ENCODE results near the gene PECR. TPM values are rescaled to one million over a fixed set of nuclear protein-coding genes. Genes with fewer than 3 reads are reported as not detected.

Gene PECR
- total RNA-seq, 4 donors from 2014 or later, result 4.9 to 15.3 (median 7.7) TPM

- ATAC-seq, result no peak
- Histone ChIP-seq H3K4me1 (no peaks in the 10 kb centered on the region), H3K9me3 (no peaks in the 10 kb centered on the region), H3K4me3 (no peak overlapping the region), H3K27ac (no peak overlapping the region), H3K27me3 (no peaks in the 10 kb centered on the region), H3K36me3 (peaks cover 0 to 18% of the 10 kb centered on the region in 2 donors)
- TF ChIP-seq CTCF (IDR thresholded peaks at IDR 0.05) (no peak), POLR2AphosphoS5 (IDR thresholded peaks at IDR 0.05) (no peak), EP300 (IDR thresholded peaks at IDR 0.05) (no peak)
- WGBS, 2 donors (ENCODE audit: low coverage in 1 of 2), result 82 to 94% methylated on average over 3 to 6 of the region's 7 CpGs
These were observed 52.0 kb downstream of the PECR start for GRCh38 chr2:216029416-216030129.

DNA sequence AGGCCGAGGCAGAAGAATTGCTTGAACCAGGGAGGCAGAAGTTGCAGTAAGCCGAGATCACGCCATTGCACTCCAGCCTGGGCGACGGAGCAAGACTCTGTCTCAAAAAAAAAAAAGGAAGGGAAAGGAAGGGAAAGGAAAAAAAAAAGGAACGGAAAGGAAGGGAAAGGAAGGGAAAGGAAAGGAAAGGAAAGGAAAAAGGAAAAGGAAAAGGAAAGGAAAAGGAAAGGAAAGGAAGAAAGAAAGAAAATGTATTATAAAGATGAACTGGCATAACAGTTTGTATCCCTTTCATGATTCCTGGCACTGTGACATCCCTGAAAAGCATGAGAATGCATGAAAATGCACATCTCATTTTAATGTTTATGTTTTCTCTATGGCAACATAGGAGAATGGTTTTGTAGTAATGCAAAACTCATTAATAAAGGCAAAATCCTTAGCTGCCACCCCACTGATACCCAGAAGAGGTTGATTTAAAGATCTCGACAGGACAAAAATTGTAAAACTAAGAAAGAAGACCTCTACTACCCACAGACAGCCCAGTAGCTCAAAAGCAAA is 56.8 kb downstream of the PECR start:
- H3K27ac ChIP-seq, result no peak overlapping the region
- ATAC-seq, result no peak
- WGBS, 2 donors (ENCODE audit: low coverage in 1 of 2), result 88 to 92% methylated on average over 3 to 5 of the region's 7 CpGs
- no peak for TF ChIP-seq POLR2A (IDR thresholded peaks at IDR 0.05)
- TF ChIP-seq EP300 (IDR thresholded peaks at IDR 0.05), result no peak
- TF ChIP-seq CTCF (IDR thresholded peaks at IDR 0.05), result no peak
- no peak for TF ChIP-seq POLR2AphosphoS5 (IDR thresholded peaks at IDR 0.05)
- no peaks in the 10 kb centered on the region for H3K4me1 ChIP-seq
- H3K36me3 ChIP-seq, result peaks cover 0 to 10% of the 10 kb centered on the region in 2 donors
- no peak overlapping the region for H3K4me3 ChIP-seq
- no peaks in the 10 kb centered on the region for H3K27me3 ChIP-seq
- no peaks in the 10 kb centered on the region for H3K9me3 ChIP-seq

DNA sequence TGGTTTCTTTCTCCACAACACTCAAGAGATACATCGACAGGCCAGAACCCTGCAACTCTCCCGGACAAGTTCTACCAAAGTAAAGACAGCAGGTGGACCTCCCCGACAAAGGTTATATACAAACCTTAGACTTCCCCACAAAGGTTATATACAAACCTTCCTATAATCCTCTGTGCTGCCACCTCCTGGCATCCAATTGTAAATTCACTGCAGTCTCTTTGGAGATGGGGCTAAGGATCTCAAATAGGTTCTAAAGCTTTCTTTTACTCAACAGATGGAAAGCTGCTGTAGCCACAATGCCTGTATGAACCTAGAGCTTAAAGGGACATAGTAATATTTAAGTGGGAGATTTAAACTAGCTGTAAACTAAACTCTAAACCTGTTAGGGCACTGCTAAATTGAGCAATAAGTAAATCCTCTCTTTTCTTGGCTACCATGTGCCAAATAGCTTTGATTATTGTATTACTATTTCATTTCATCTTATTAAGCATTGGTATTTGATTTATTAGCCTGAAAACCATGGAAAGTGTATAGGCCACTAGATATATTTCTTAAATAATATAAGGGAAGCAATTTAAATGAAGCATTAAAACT is 58.5 kb downstream of the PECR start:
- Histone ChIP-seq H3K4me1 (no peaks in the 10 kb centered on the region), H3K27ac (no peak overlapping the region), H3K36me3 (no peaks in the 10 kb centered on the region), H3K9me3 (no peaks in the 10 kb centered on the region), H3K27me3 (no peaks in the 10 kb centered on the region), H3K4me3 (no peak overlapping the region)
- WGBS, 2 donors (ENCODE audit: low coverage in 1 of 2), result 21 to 36% methylated on average over 3 of the region's 3 CpGs
- peak in 2 of 4 experiments; percentile 34 to 46 for TF ChIP-seq CTCF (IDR thresholded peaks at IDR 0.05)
- TF ChIP-seq POLR2AphosphoS5 (IDR thresholded peaks at IDR 0.05), result no peak
- no peak for ATAC-seq

GRCh38 chr2:216021768-216022565 is 59.6 kb downstream of the PECR start:
- Histone ChIP-seq H3K4me3 (no peak overlapping the region), H3K4me1 (no peaks in the 10 kb centered on the region), H3K27me3 (no peaks in the 10 kb centered on the region), H3K9me3 (no peaks in the 10 kb centered on the region), H3K36me3 (no peaks in the 10 kb centered on the region), H3K27ac (no peak overlapping the region)
- no peak for TF ChIP-seq EP300 (IDR thresholded peaks at IDR 0.05)
- TF ChIP-seq CTCF (IDR thresholded peaks at IDR 0.05), result no peak
- TF ChIP-seq POLR2A (IDR thresholded peaks at IDR 0.05), result no peak
- no peak for TF ChIP-seq POLR2AphosphoS5 (IDR thresholded peaks at IDR 0.05)
- ATAC-seq, result no peak
- WGBS, 2 donors (ENCODE audit: low coverage in 1 of 2), result 76 to 78% methylated on average over 6 of the region's 7 CpGs
